ENCODE measurements around the gene PLXNA4.

GRCh38 chr7:132076301-132077035 is 499.8 kb downstream of the PLXNA4 start:
- no peak for TF ChIP-seq CTCF (IDR thresholded peaks at IDR 0.05)
- TF ChIP-seq POLR2A (IDR thresholded peaks at IDR 0.05): no peak

All from lower leg skin (tissue), 3 donors.